Neural progenitor cell (in vitro differentiated cells): ENCODE data around the gene KLK7. TPM values are rescaled to one million over a fixed set of nuclear protein-coding genes. Genes with fewer than 3 reads are reported as not detected.

Experiments
- total RNA-seq: library from RNA; depleted of rRNA; stranded (reverse); fragments of >200 nt; gene quantifications from 2 replicates; pipeline ENCODE4 v1.2.3, GENCODE V29; 2015; ENCODE audit warnings: low replicate concordance

KLK7 gene
- total RNA-seq, 1 donor from 2014 or later, result 0.36 TPM

Other genes with a start within 250 kb of the KLK7 start
- not detected in 2 replicates for gene GPR32, start 213.5 kb downstream of the KLK7 start, total RNA-seq
- gene ACP4, start 193.5 kb downstream of the KLK7 start, total RNA-seq, result not detected in 2 replicates
- gene KLK1, start 160.1 kb downstream of the KLK7 start, total RNA-seq, result not detected in 2 replicates
- not detected in 2 replicates for gene KLK15, start 150.3 kb downstream of the KLK7 start, total RNA-seq
- gene KLK3, start 129.0 kb downstream of the KLK7 start, total RNA-seq, result not detected in 2 replicates
- gene KLK2, start 110.5 kb downstream of the KLK7 start, total RNA-seq, result not detected in 2 replicates
- gene KLK4, start 72.5 kb downstream of the KLK7 start, total RNA-seq, result 0.68 TPM in 1 of 2 replicates, not detected in the other
- gene KLK5, start 30.9 kb downstream of the KLK7 start, total RNA-seq, result not detected in 2 replicates
- not detected in 2 replicates for gene KLK6, start 14.3 kb downstream of the KLK7 start, total RNA-seq
- 0.46 TPM in 1 of 2 replicates, not detected in the other for gene KLK8, start 17.7 kb upstream of the KLK7 start, total RNA-seq
- gene KLK10, start 35.8 kb upstream of the KLK7 start, total RNA-seq, result 1.9 TPM in 1 of 2 replicates, not detected in the other
- gene KLK11, start 42.7 kb upstream of the KLK7 start, total RNA-seq, result not detected in 2 replicates
- not detected in 2 replicates for gene KLK12, start 51.1 kb upstream of the KLK7 start, total RNA-seq
- not detected in 2 replicates for gene KLK13, start 81.2 kb upstream of the KLK7 start, total RNA-seq
- gene KLK14, start 99.0 kb upstream of the KLK7 start, total RNA-seq, result not detected in 2 replicates
- 0.24 and 5.6 TPM in 2 replicates for gene CTU1, start 124.5 kb upstream of the KLK7 start, total RNA-seq
- gene SIGLEC9, start 141.0 kb upstream of the KLK7 start, total RNA-seq, result not detected in 2 replicates
- gene SIGLEC7, start 158.4 kb upstream of the KLK7 start, total RNA-seq, result not detected in 2 replicates
- gene CD33, start 241.2 kb upstream of the KLK7 start, total RNA-seq, result not detected in 2 replicates